Lower lobe of right lung (tissue), 2 donors: ENCODE results near the gene TEC. TPM values are rescaled to one million over a fixed set of nuclear protein-coding genes. Genes with fewer than 3 reads are reported as not detected.

ENCODE experiments used
- ATAC-seq, 2 donors: fragments of 200-7000 bp; cut with Tn5 transposase; one replicate each; pipeline ENCODE4 v1.9.1; 2020 to 2022; ENCODE audit warnings: mild to moderate bottlenecking in 2 of 2, moderate library complexity in 2 of 2
- DNase-seq: peaks from one replicate; pipeline ENCODE4 v3.0.0-alpha.2; 2020
- H3K27ac ChIP-seq: fragments of 200-600 bp; one replicate; pipeline ENCODE4 v1.8.0; 2022
- H3K27me3 ChIP-seq: fragments of 200-600 bp; one replicate; pipeline ENCODE4 v1.8.0; 2022; ENCODE audit warnings: low read depth
- H3K36me3 ChIP-seq: fragments of 200-600 bp; one replicate; pipeline ENCODE4 v1.8.0; 2022; ENCODE audit warnings: mild to moderate bottlenecking
- H3K4me1 ChIP-seq: fragments of 200-600 bp; one replicate; pipeline ENCODE4 v1.8.0; 2022
- H3K4me3 ChIP-seq: fragments of 200-600 bp; one replicate; pipeline ENCODE4 v1.8.0; 2022; ENCODE audit warnings: mild to moderate bottlenecking
- H3K9me3 ChIP-seq: fragments of 200-600 bp; one replicate; pipeline ENCODE4 v1.8.0; 2022
- intact Hi-C: fragments of 100-400 bp; cut with DNase I; formaldehyde crosslinking; loops from one replicate; pipeline ENCODE4 v1.11.0; 2022
- total RNA-seq: library from RNA; stranded (reverse); fragmentation: NEBNext Ultra II Directional; extraction: Animal tissue kit (Norgen Biotek cat#: 25700); gene quantifications from one replicate; pipeline ENCODE4 v1.2.1, GENCODE V29; 2021
- TF ChIP-seq, protein P1 (sequence below): fragments of 200-600 bp; IDR thresholded peaks from one replicate; pipeline ENCODE4 v1.8.0; 2022; ENCODE audit warnings: antibody characterized with exemption, mild to moderate bottlenecking
- donor health status: DM: no; HTN: yes; CAD: no; lungs with severe emphysema.

Gene TEC
- total RNA-seq, 1 donor from 2014 or later = 7.4 TPM

DNA sequence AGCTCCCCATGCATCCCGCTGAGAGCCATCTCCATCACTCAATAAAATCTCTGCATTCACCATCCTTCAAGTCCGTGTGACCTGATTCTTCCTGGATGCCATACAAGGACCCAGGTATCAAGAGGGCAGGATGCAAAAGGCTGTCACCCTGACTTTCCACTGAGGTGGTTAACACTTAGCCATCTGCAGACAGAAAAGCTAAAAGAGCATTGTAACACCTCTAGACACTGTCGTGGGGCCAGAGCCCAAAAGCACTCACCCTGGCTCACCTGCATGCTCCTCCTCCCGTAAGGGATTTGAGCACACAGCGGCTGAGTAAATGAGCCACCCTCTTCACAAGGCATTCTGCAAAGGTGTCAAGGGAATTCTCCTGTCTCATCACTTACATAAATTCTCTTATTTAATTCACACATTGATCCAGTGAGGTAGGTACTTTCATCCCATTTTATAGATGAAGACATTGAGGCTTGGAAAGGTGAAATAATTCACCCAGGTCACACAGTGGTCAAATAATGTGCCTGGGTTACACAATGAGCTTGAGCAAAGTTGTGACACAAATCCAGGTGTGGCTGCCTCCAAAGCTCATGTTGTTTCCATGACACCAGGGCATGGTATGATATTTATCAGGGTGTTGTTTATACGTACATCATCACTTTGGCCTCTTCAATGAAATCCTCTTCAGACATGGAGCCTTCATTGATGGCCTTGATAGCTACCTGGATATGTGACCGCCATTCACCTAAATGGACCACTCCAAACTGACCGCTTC is 183.6 kb downstream of the TEC start:
- Histone ChIP-seq H3K27ac (no peak overlapping the region), H3K36me3 (no peaks in the 10 kb centered on the region), H3K4me3 (no peak overlapping the region), H3K4me1 (no peaks in the 10 kb centered on the region), H3K27me3 (no peaks in the 10 kb centered on the region), H3K9me3 (no peaks in the 10 kb centered on the region)
- TF ChIP-seq, protein P1, sequence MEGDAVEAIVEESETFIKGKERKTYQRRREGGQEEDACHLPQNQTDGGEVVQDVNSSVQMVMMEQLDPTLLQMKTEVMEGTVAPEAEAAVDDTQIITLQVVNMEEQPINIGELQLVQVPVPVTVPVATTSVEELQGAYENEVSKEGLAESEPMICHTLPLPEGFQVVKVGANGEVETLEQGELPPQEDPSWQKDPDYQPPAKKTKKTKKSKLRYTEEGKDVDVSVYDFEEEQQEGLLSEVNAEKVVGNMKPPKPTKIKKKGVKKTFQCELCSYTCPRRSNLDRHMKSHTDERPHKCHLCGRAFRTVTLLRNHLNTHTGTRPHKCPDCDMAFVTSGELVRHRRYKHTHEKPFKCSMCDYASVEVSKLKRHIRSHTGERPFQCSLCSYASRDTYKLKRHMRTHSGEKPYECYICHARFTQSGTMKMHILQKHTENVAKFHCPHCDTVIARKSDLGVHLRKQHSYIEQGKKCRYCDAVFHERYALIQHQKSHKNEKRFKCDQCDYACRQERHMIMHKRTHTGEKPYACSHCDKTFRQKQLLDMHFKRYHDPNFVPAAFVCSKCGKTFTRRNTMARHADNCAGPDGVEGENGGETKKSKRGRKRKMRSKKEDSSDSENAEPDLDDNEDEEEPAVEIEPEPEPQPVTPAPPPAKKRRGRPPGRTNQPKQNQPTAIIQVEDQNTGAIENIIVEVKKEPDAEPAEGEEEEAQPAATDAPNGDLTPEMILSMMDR = no peak
- DNase-seq = no peak
- no peak for ATAC-seq
- intact Hi-C loops = no loop called here

Other genes with a start within 250 kb of the TEC start
- gene TXK, start 135.6 kb downstream of the TEC start, total RNA-seq = 7.5 TPM
- gene SLAIN2, start 71.7 kb upstream of the TEC start, total RNA-seq = 91.6 TPM
- 1.6 TPM for gene SLC10A4, start 213.5 kb upstream of the TEC start, total RNA-seq
- not detected for gene ZAR1, start 220.4 kb upstream of the TEC start, total RNA-seq